Large intestine (tissue), 3 donors: ENCODE data around the gene IFITM10. TPM values are rescaled to one million over a fixed set of nuclear protein-coding genes. Genes with fewer than 3 reads are reported as not detected.

Source experiments
- DNase-seq, 2 donors: peaks; one replicate each; pipeline versions ENCODE4 v3.0.0 to v3.0.0-alpha.2; 2013
- H3K27ac ChIP-seq: one replicate; pipeline ENCODE4 v1.5.1; 2013; ENCODE audit warnings: low read length
- H3K27me3 ChIP-seq: 2 replicates; pipeline ENCODE4 v1.6.1; 2013; ENCODE audit warnings: low read length; ENCODE audit not compliant: control insufficient read depth, insufficient read depth
- H3K36me3 ChIP-seq: 2 replicates; pipeline ENCODE4 v1.6.1; 2013; ENCODE audit warnings: low read length; ENCODE audit not compliant: control insufficient read depth, insufficient read depth
- H3K4me1 ChIP-seq: one replicate; pipeline ENCODE4 v1.6.1; 2013; ENCODE audit warnings: low read length; ENCODE audit not compliant: control insufficient read depth, insufficient read depth
- H3K4me3 ChIP-seq: one replicate; pipeline ENCODE4 v1.5.1; 2013; ENCODE audit warnings: low read length
- H3K9me3 ChIP-seq: one replicate; pipeline ENCODE4 v1.6.1; 2013; ENCODE audit warnings: mild to moderate bottlenecking, low read depth, low read length, moderate library complexity; ENCODE audit not compliant: control insufficient read depth
- WGBS: methylation state at CpG from one replicate; pipeline ENCODE4 v1.1.5; 2013; ENCODE audit warnings: low lambda C conversion rate; ENCODE audit not compliant: insufficient coverage; 5-methylcytosine and 5-hydroxymethylcytosine counted together
- polyA plus RNA-seq: library from polyadenylated mRNA; unstranded; fragments of 120-200 nt; gene quantifications from one replicate; pipeline ENCODE4 v1.2.1, GENCODE V29; 2013

Gene IFITM10
- polyA plus RNA-seq, 1 donor: 0.67 TPM

- no peak for DNase-seq
- peaks cover 9% of the 10 kb centered on the region for H3K9me3 ChIP-seq
- no peak overlapping the region for H3K4me3 ChIP-seq
- H3K36me3 ChIP-seq: no peaks in the 10 kb centered on the region
- no peaks in the 10 kb centered on the region for H3K4me1 ChIP-seq
- WGBS: 70% methylated on average over 3 of the region's 3 CpGs
- peaks cover 39% of the 10 kb centered on the region for H3K27me3 ChIP-seq
- no peak overlapping the region for H3K27ac ChIP-seq
Observed at GRCh38 chr11:1736447-1736992, 13.9 kb downstream of the IFITM10 start.

- no peak overlapping the region for H3K27ac ChIP-seq
- WGBS: 100% methylated on average over 1 of the region's 16 CpGs
- no peaks in the 10 kb centered on the region for H3K4me1 ChIP-seq
- H3K36me3 ChIP-seq: no peaks in the 10 kb centered on the region
- no peak overlapping the region for H3K4me3 ChIP-seq
- peaks cover 9% of the 10 kb centered on the region for H3K9me3 ChIP-seq
- DNase-seq: no peak
- peaks cover 37% of the 10 kb centered on the region for H3K27me3 ChIP-seq
Observed at GRCh38 chr11:1735271-1735670, 15.1 kb downstream of the IFITM10 start.

- DNase-seq: no peak
- no CpG with 5 or more reads among the region's 10 CpGs for WGBS
- H3K27me3 ChIP-seq: peaks cover 39% of the 10 kb centered on the region
- peaks cover 9% of the 10 kb centered on the region for H3K9me3 ChIP-seq
- H3K36me3 ChIP-seq: no peaks in the 10 kb centered on the region
- no peaks in the 10 kb centered on the region for H3K4me1 ChIP-seq
- H3K27ac ChIP-seq: no peak overlapping the region
- no peak overlapping the region for H3K4me3 ChIP-seq
Observed at GRCh38 chr11:1734641-1735081, 15.7 kb downstream of the IFITM10 start.

- Histone ChIP-seq H3K36me3 (no peaks in the 10 kb centered on the region), H3K27me3 (peaks cover 43% of the 10 kb centered on the region), H3K27ac (no peak overlapping the region), H3K9me3 (peaks cover 9% of the 10 kb centered on the region), H3K4me3 (no peak overlapping the region), H3K4me1 (no peaks in the 10 kb centered on the region)
- no peak for DNase-seq
- no CpG with 5 or more reads among the region's 28 CpGs for WGBS
Observed at GRCh38 chr11:1733716-1734640, 16.4 kb downstream of the IFITM10 start.

GRCh38 chr11:1733009-1733715, 17.2 kb downstream of the IFITM10 start:
- H3K27me3 ChIP-seq: peaks cover 43% of the 10 kb centered on the region
- no peaks in the 10 kb centered on the region for H3K36me3 ChIP-seq
- no peak overlapping the region for H3K4me3 ChIP-seq
- H3K27ac ChIP-seq: no peak overlapping the region
- peaks cover 9% of the 10 kb centered on the region for H3K9me3 ChIP-seq
- no peak for DNase-seq
- H3K4me1 ChIP-seq: no peaks in the 10 kb centered on the region
- no CpG with 5 or more reads among the region's 14 CpGs for WGBS

DNA sequence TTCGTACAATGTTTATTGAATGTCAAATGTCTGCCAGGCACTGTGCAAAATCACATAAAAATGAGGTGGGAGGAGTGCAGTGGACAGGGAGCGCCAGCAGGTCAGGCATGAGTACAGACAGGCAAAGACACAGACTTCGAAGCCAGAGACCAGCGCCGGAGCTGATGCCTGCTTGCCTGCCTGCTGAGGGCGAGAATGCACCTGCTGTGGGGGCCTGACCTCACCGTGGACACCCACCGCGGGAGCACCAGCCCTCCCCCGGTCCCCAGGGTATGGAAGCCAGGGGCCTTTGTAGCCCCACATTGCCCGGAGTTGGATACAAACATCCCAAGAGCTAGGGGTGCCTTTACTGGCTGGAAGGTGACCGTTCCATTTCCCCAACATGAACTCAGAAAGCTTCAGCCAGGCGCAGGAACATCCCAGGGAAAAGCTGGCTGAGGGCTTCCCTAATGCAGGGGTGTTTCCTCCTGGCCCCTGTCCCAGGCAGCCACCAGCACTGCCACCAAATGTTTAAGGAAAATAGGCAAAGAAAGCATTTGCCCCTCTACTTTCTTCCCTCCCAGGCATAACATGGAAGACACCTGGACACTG, 17.9 kb downstream of the IFITM10 start:
- H3K9me3 ChIP-seq: peaks cover 9% of the 10 kb centered on the region
- no peak overlapping the region for H3K27ac ChIP-seq
- no peak overlapping the region for H3K4me3 ChIP-seq
- H3K4me1 ChIP-seq: no peaks in the 10 kb centered on the region
- DNase-seq: no peak
- WGBS: no CpG with 5 or more reads among the region's 13 CpGs
- no peaks in the 10 kb centered on the region for H3K36me3 ChIP-seq
- peaks cover 46% of the 10 kb centered on the region for H3K27me3 ChIP-seq

DNA sequence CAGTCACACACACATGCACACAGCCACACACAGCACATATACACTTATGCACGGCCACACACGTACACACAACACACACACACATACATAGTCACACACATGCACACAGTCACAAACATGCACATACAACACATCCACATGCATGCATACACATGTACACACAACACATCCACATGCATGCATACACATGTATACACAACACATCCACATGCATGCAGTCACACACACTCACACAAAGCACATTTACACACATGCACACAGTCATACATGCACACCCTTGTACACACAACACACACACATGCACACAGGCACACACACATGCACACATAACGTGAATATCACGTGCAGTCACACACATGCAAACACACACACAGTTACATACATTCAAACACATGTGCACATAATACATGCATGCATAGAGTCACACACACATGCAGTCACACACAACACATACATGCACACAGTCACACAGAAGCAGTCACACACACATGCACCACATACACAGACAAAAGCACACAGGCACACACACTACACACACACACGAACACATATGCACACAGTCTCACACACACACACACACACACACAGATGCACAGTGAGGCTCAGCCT, 18.8 kb downstream of the IFITM10 start:
- Histone ChIP-seq H3K4me1 (no peaks in the 10 kb centered on the region), H3K9me3 (peaks cover 5% of the 10 kb centered on the region), H3K27me3 (peaks cover 43% of the 10 kb centered on the region), H3K27ac (no peak overlapping the region), H3K4me3 (no peak overlapping the region), H3K36me3 (no peaks in the 10 kb centered on the region)
- no CpG with 5 or more reads among the region's 5 CpGs for WGBS
- DNase-seq: no peak

DNA sequence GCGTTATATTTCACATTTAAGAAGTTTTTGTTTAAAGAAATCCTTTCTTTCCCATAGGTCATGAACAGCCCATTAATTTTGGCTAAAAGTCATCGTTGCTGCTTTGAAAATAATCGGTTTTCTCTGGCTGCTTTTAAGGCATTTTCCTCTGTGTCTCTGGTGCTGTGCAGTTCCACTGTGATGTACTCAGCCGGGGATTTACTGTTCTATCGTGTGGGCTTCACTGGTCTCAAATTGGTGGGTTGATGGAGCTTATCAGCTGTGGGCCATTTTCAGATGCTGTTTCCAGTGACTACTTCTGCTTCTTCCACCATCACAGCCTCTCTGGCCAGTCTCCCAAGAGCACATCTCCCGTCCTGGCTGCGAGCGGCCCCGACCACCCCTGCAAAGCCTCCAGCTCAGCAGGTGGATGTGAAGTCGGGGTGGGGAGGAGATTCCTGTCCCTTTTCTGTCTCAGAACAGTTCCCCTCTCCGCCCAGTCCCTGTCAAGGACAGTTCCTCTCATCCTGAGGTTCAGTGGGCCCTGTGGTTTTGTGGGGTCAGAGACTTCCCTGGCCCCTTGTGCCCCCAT, 20.3 kb downstream of the IFITM10 start:
- no peak for DNase-seq
- Histone ChIP-seq H3K9me3 (no peaks in the 10 kb centered on the region), H3K27me3 (peaks cover 43% of the 10 kb centered on the region), H3K36me3 (no peaks in the 10 kb centered on the region), H3K4me3 (no peak overlapping the region), H3K27ac (no peak overlapping the region), H3K4me1 (no peaks in the 10 kb centered on the region)
- no CpG with 5 or more reads among the region's 11 CpGs for WGBS

GRCh38 chr11:1729692-1730011, 20.7 kb downstream of the IFITM10 start:
- no peak for DNase-seq
- Histone ChIP-seq H3K27ac (no peak overlapping the region), H3K4me3 (no peak overlapping the region), H3K9me3 (no peaks in the 10 kb centered on the region), H3K4me1 (no peaks in the 10 kb centered on the region), H3K27me3 (peaks cover 39% of the 10 kb centered on the region), H3K36me3 (no peaks in the 10 kb centered on the region)
- WGBS: no CpG with 5 or more reads among the region's 9 CpGs
